Measurements from ENCODE around the gene SLCO2A1. TPM values are rescaled to one million over a fixed set of nuclear protein-coding genes. Genes with fewer than 3 reads are reported as not detected.

SLCO2A1 gene
- total and polyA plus RNA-seq, 2 experiments from 2014 or later = 0.31 to 1.0 TPM

DNA sequence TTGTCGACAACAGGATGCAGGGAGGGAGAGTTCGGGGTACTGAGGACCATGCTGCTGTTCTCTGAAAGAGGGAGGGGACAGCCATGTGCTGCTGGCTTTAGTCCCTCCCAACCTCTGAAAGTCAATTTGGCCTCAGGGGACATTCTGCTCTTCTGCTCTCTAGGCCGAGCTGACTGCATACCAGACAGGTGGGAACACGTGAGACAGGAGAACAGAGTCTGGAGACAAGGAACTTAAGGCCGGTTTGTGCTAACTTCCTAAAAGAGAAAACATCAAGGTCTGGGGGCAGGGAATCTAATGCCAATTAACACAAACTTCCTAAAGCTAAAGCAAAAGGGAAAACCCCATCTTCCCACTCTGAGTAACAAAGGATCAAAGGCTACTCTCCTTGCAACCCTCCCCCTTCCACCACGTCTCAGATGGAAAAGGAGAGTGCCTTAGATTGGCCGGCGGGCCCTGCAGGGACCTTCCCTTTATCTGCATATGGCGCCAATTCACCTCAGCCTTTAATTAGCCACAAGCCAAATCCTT lies 41.0 kb downstream of the SLCO2A1 start:
- Mint-ChIP-seq H3K4me3 (0 out of 3 replicates have a peak overlapping the region, but pooled peaks have one; percentile 8), H3K4me1 (peaks cover 52% of the 10 kb centered on the region), H3K9me3 (peaks cover 3% of the 10 kb centered on the region; the same call in 1 of the 3 replicates), H3K36me3 (ENCODE audit: low read depth) (no peaks in the 10 kb centered on the region), H3K27ac (peak overlapping the region; percentile 80; the same call in 1 of the 2 replicates), H3K27me3 (ENCODE audit: insufficient read depth, low read depth, poor library complexity) (peaks cover 16% of the 10 kb centered on the region)
- ATAC-seq (peak; percentile 92), DNase-seq (ENCODE audit: low spot score) (peak; percentile 71)
- no peaks in the 10 kb centered on the region for H3K79me2 ChIP-seq (replicated peaks; ENCODE audit: insufficient read depth)
- no peaks in the 10 kb centered on the region for H3K36me3 ChIP-seq (ENCODE audit: insufficient read depth)
- H3K4me1 ChIP-seq (ENCODE audit: insufficient read depth) = peaks cover 29% of the 10 kb centered on the region
- H2AFZ ChIP-seq = peak overlapping the region; percentile 36; the same call in 1 of the 2 replicates
- H3K27ac ChIP-seq (ENCODE audit: low read depth) = no peak overlapping the region
- H3K4me2 ChIP-seq = peak overlapping the region; percentile 46
- no peaks in the 10 kb centered on the region for H3F3A ChIP-seq (replicated peaks; ENCODE audit: low read depth)
- TF ChIP-seq, protein P1, sequence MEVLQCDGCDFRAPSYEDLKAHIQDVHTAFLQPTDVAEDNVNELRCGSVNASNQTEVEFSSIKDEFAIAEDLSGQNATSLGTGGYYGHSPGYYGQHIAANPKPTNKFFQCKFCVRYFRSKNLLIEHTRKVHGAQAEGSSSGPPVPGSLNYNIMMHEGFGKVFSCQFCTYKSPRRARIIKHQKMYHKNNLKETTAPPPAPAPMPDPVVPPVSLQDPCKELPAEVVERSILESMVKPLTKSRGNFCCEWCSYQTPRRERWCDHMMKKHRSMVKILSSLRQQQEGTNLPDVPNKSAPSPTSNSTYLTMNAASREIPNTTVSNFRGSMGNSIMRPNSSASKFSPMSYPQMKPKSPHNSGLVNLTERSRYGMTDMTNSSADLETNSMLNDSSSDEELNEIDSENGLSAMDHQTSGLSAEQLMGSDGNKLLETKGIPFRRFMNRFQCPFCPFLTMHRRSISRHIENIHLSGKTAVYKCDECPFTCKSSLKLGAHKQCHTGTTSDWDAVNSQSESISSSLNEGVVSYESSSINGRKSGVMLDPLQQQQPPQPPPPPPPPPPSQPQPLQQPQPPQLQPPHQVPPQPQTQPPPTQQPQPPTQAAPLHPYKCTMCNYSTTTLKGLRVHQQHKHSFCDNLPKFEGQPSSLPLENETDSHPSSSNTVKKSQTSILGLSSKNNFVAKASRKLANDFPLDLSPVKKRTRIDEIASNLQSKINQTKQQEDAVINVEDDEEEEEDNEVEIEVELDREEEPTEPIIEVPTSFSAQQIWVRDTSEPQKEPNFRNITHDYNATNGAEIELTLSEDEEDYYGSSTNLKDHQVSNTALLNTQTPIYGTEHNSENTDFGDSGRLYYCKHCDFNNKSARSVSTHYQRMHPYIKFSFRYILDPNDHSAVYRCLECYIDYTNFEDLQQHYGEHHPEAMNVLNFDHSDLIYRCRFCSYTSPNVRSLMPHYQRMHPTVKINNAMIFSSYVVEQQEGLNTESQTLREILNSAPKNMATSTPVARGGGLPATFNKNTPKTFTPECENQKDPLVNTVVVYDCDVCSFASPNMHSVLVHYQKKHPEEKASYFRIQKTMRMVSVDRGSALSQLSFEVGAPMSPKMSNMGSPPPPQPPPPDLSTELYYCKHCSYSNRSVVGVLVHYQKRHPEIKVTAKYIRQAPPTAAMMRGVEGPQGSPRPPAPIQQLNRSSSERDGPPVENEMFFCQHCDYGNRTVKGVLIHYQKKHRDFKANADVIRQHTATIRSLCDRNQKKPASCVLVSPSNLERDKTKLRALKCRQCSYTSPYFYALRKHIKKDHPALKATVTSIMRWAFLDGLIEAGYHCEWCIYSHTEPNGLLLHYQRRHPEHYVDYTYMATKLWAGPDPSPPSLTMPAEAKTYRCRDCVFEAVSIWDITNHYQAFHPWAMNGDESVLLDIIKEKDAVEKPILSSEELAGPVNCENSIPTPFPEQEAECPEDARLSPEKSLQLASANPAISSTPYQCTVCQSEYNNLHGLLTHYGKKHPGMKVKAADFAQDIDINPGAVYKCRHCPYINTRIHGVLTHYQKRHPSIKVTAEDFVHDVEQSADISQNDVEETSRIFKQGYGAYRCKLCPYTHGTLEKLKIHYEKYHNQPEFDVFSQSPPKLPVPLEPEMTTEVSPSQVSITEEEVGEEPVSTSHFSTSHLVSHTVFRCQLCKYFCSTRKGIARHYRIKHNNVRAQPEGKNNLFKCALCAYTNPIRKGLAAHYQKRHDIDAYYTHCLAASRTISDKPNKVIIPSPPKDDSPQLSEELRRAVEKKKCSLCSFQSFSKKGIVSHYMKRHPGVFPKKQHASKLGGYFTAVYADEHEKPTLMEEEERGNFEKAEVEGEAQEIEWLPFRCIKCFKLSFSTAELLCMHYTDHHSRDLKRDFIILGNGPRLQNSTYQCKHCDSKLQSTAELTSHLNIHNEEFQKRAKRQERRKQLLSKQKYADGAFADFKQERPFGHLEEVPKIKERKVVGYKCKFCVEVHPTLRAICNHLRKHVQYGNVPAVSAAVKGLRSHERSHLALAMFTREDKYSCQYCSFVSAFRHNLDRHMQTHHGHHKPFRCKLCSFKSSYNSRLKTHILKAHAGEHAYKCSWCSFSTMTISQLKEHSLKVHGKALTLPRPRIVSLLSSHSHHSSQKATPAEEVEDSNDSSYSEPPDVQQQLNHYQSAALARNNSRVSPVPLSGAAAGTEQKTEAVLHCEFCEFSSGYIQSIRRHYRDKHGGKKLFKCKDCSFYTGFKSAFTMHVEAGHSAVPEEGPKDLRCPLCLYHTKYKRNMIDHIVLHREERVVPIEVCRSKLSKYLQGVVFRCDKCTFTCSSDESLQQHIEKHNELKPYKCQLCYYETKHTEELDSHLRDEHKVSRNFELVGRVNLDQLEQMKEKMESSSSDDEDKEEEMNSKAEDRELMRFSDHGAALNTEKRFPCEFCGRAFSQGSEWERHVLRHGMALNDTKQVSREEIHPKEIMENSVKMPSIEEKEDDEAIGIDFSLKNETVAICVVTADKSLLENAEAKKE (CRISPR knock-in tag; IDR thresholded peaks at IDR 0.05) = peak; percentile 31; the same call in 1 of the 2 replicates
- TF ChIP-seq CREB1 (CRISPR knock-in tag; IDR thresholded peaks at IDR 0.05; ENCODE audit: low read depth) (0 out of 2 replicates have a peak, but pooled peaks have one; percentile 34), ZNF114 (CRISPR knock-in tag; IDR thresholded peaks at IDR 0.05) (no peak)
- H3K9me2 ChIP-seq (ENCODE audit: insufficient read depth) = peaks cover 13% of the 10 kb centered on the region; the same call in 1 of the 2 replicates
- no peak overlapping the region for H3K4me3 ChIP-seq
- H4K20me1 ChIP-seq (replicated peaks; ENCODE audit: insufficient read depth) = no peaks in the 10 kb centered on the region
- no peaks in the 10 kb centered on the region for H3K27me3 ChIP-seq (ENCODE audit: insufficient read depth)

DNA sequence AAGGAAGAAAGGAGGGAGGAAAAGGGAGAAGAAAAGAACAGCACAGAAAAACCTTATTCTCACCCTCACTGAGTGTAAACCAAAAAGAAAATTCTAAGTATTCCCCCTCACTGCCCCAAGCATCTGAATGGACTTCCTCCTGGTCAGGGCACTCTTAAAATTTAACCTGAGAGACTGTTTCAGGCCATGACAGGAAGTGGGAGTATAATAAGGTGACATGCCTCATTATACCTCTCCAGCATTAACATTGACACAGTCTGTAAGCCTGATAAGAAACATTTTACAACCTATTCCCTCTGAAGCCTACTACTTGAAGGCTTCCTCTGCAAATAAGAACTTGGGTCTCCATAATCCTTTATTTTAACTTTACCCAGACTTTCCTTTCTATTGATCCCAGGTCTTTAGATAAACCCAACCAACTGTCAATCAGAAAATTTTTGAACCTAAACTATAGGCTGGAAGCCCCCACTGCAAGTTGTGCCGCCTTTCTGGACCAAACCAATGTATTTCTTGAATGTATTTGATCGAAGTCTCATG lies 41.7 kb downstream of the SLCO2A1 start:
- Mint-ChIP-seq H3K27me3 (ENCODE audit: insufficient read depth, low read depth, poor library complexity) (peaks cover 14% of the 10 kb centered on the region), H3K4me1 (peaks cover 52% of the 10 kb centered on the region), H3K4me3 (0 out of 3 replicates have a peak overlapping the region, but pooled peaks have one; percentile 2), H3K27ac (no peak overlapping the region), H3K9me3 (no peaks in the 10 kb centered on the region), H3K36me3 (ENCODE audit: low read depth) (no peaks in the 10 kb centered on the region)
- peaks cover 15% of the 10 kb centered on the region; the same call in 1 of the 2 replicates for H3K9me2 ChIP-seq (ENCODE audit: insufficient read depth)
- no peaks in the 10 kb centered on the region for H3K27me3 ChIP-seq (ENCODE audit: insufficient read depth)
- no peaks in the 10 kb centered on the region for H3F3A ChIP-seq (replicated peaks; ENCODE audit: low read depth)
- peak overlapping the region; percentile 46 for H3K4me2 ChIP-seq
- no peak overlapping the region for H3K4me3 ChIP-seq
- H4K20me1 ChIP-seq (replicated peaks; ENCODE audit: insufficient read depth) = no peaks in the 10 kb centered on the region
- no peak overlapping the region for H3K27ac ChIP-seq (ENCODE audit: low read depth)
- H3K4me1 ChIP-seq (ENCODE audit: insufficient read depth) = peaks cover 29% of the 10 kb centered on the region
- H2AFZ ChIP-seq = peak overlapping the region; percentile 36; the same call in 1 of the 2 replicates
- DNase-seq (ENCODE audit: low spot score) (no peak), ATAC-seq (no peak)
- no peaks in the 10 kb centered on the region for H3K36me3 ChIP-seq (ENCODE audit: insufficient read depth)
- H3K79me2 ChIP-seq (replicated peaks; ENCODE audit: insufficient read depth) = no peaks in the 10 kb centered on the region
- TF ChIP-seq, protein P1 (CRISPR knock-in tag; IDR thresholded peaks at IDR 0.05) = no peak

Measured in GM23338 (cell line).